GM06990 (cell line): Measurements from ENCODE around the gene SOS2.

ENCODE experiments used
- DNase-seq: peaks from one replicate; pipeline ENCODE4 v3.0.0-alpha.2; 2011; ENCODE audit not compliant: insufficient read length; ENCODE audit errors: extremely low read depth
- H3K27me3 ChIP-seq: replicated peaks from 2 replicates; pipeline ENCODE4 v1.6.0; 2011; ENCODE audit warnings: low read length; ENCODE audit not compliant: control insufficient read depth, insufficient read depth
- H3K36me3 ChIP-seq: 2 replicates; pipeline ENCODE4 v1.5.1; 2011; ENCODE audit warnings: low read length; ENCODE audit not compliant: control insufficient read depth, insufficient read depth
- H3K4me3 ChIP-seq: replicated peaks from 2 replicates; pipeline ENCODE4 v1.5.1; 2011; ENCODE audit warnings: low read depth, mild to moderate bottlenecking, control low read depth, low read length
- CTCF ChIP-seq: IDR thresholded peaks from 2 replicates; pipeline ENCODE4 v1.5.1; 2011; ENCODE audit warnings: low read length, control low read depth, mild to moderate bottlenecking, inconsistent platforms; ENCODE audit not compliant: insufficient read depth, poor library complexity, severe bottlenecking

The SOS2 gene

GRCh38 chr14:50212726-50213125 is 18.7 kb downstream of the SOS2 start:
- no peak for TF ChIP-seq CTCF
- Histone ChIP-seq H3K4me3 (no peak overlapping the region), H3K36me3 (no peaks in the 10 kb centered on the region), H3K27me3 (no peaks in the 10 kb centered on the region)
- DNase-seq = no peak

GRCh38 chr14:50210074-50210473 is 21.3 kb downstream of the SOS2 start:
- no peaks in the 10 kb centered on the region for H3K27me3 ChIP-seq
- H3K4me3 ChIP-seq = no peak overlapping the region
- TF ChIP-seq CTCF = no peak
- no peaks in the 10 kb centered on the region for H3K36me3 ChIP-seq
- no peak for DNase-seq

- DNase-seq = no peak
- H3K27me3 ChIP-seq = no peaks in the 10 kb centered on the region
- peaks cover 2% of the 10 kb centered on the region for H3K36me3 ChIP-seq
- H3K4me3 ChIP-seq = no peak overlapping the region
- TF ChIP-seq CTCF = no peak
Observed at GRCh38 chr14:50198499-50198898, 32.9 kb downstream of the SOS2 start.

- Histone ChIP-seq H3K36me3 (no peaks in the 10 kb centered on the region; the same call in 1 of the 2 replicates), H3K4me3 (no peak overlapping the region), H3K27me3 (no peaks in the 10 kb centered on the region)
- no peak for DNase-seq
- TF ChIP-seq CTCF = no peak
Observed at GRCh38 chr14:50191499-50191898, 39.9 kb downstream of the SOS2 start.

GRCh38 chr14:50186107-50186506 is 45.3 kb downstream of the SOS2 start:
- no peak for TF ChIP-seq CTCF

GRCh38 chr14:50173891-50174290 is 57.5 kb downstream of the SOS2 start:
- DNase-seq = no peak
- H3K4me3 ChIP-seq = no peak overlapping the region
- TF ChIP-seq CTCF = no peak
- H3K27me3 ChIP-seq = no peaks in the 10 kb centered on the region
- H3K36me3 ChIP-seq = no peaks in the 10 kb centered on the region

More at GRCh38 chr14:50186107-50186506, 45.3 kb downstream of the SOS2 start:
- no peaks in the 10 kb centered on the region for H3K27me3 ChIP-seq
- H3K36me3 ChIP-seq = peaks cover 2% of the 10 kb centered on the region
- no peak for DNase-seq
- no peak overlapping the region for H3K4me3 ChIP-seq
